Kidney (tissue), 14 donors: ENCODE results near the gene TSC22D1. TPM values are rescaled to one million over a fixed set of nuclear protein-coding genes. Genes with fewer than 3 reads are reported as not detected.

Source experiments
- DNase-seq, 5 donors: peaks; one replicate each; pipeline ENCODE4 v3.0.0-alpha.2; 2013 to 2020
- FAIRE-seq: peaks from 2 replicates; lab custom pipeline; 2012; peaks lifted over from hg19 to GRCh38; lab: Jason Lieb, UNC
- H3K27ac ChIP-seq, 2 donors: one replicate each; pipeline ENCODE4 v1.7.0; 2013; ENCODE audit warnings: low read depth in 2 of 2, low read length in 2 of 2, inconsistent platforms in 1 of 2
- H3K27me3 ChIP-seq: one replicate; pipeline ENCODE4 v1.7.1; 2013; ENCODE audit warnings: low read length, inconsistent platforms; ENCODE audit not compliant: control insufficient read depth, insufficient read depth
- H3K36me3 ChIP-seq, 3 donors: one replicate each; pipeline versions ENCODE4 v1.7.0 to v1.7.1; 2013; ENCODE audit warnings: low read length in 3 of 3, control low read depth in 1 of 3, inconsistent platforms in 1 of 3; ENCODE audit not compliant: insufficient read depth in 3 of 3, control insufficient read depth in 2 of 3
- H3K4me1 ChIP-seq, 3 donors: one replicate each; pipeline versions ENCODE4 v1.7.0 to v1.7.1; 2013; ENCODE audit warnings: low read length in 3 of 3, inconsistent platforms in 1 of 3, low read depth in 1 of 3; ENCODE audit not compliant: control insufficient read depth in 2 of 3, insufficient read depth in 2 of 3
- H3K4me3 ChIP-seq, 3 donors: one replicate each; pipeline versions ENCODE4 v1.7.0 to v1.8.1; 2013; ENCODE audit warnings: low read length in 3 of 3, control low read depth in 1 of 3, inconsistent platforms in 1 of 3
- H3K9ac ChIP-seq, 3 donors: one replicate each; pipeline versions ENCODE4 v1.7.0 to v1.7.1; 2013; ENCODE audit warnings: low read length in 3 of 3, control low read depth in 1 of 3, inconsistent platforms in 1 of 3
- H3K9me3 ChIP-seq, 3 donors: one replicate each; pipeline versions ENCODE4 v1.7.0 to v1.7.1; 2013; ENCODE audit warnings: low read length in 3 of 3, control low read depth in 1 of 3, inconsistent platforms in 1 of 3; ENCODE audit not compliant: control insufficient read depth in 2 of 3, insufficient read depth in 1 of 3
- CTCF ChIP-seq: IDR thresholded peaks from 3 replicates; pipeline ENCODE4 v1.5.1; 2012; ENCODE audit warnings: mild to moderate bottlenecking, moderate library complexity, borderline replicate concordance; ENCODE audit not compliant: insufficient read depth; ENCODE audit errors: extremely low read depth
- intact Hi-C: fragments of 100-400 bp; cut with DNase I; formaldehyde crosslinking; loops from one replicate; pipeline ENCODE4 v1.11.1; 2022
- polyA plus RNA-seq: library from polyadenylated mRNA; stranded (reverse); fragments of 350-450 nt; fragmentation: Illumina TruSeq; extraction: RNeasy Lipid Tissue Mini Kit (QIAGEN cat#74804); gene quantifications from one replicate; pipeline ENCODE4 v1.2.3, GENCODE V29; 2014; ENCODE audit warnings: low read depth, low replicate concordance; ENCODE audit not compliant: insufficient read depth
- total RNA-seq: library from RNA; stranded (reverse); fragmentation: NEBNext Ultra II Directional; extraction: Animal tissue kit (Norgen Biotek cat#: 25700); gene quantifications from one replicate; pipeline ENCODE4 v1.2.1, GENCODE V29; 2021
- donor health status: control.
- donor health status: control.
- donor health status: control.
- donor health status: control.
- donor health status: control.
- donor health status: DM: yes; HTN: yes; CAD: no.
- donor health status: Normal renal cell carcinoma (clear cell type).

TSC22D1 gene
- total and polyA plus RNA-seq, 2 donors from 2014 or later: 163 to 349 TPM

- TF ChIP-seq CTCF: no peak
- DNase-seq (no peak), FAIRE-seq (no peak)
- no peak overlapping the region for H3K27ac ChIP-seq
- no peaks in the 10 kb centered on the region for H3K27me3 ChIP-seq
- H3K36me3 ChIP-seq: no peaks in the 10 kb centered on the region
- intact Hi-C loops: no loop called here
- H3K9ac ChIP-seq: no peak overlapping the region
- H3K4me3 ChIP-seq: no peak overlapping the region
- no peaks in the 10 kb centered on the region for H3K9me3 ChIP-seq
- peaks cover 0 to 2% (median 0%) of the 10 kb centered on the region in 3 donors for H3K4me1 ChIP-seq
Observed at GRCh38 chr13:44425041-44425814, 150.9 kb downstream of the TSC22D1 start.

DNA sequence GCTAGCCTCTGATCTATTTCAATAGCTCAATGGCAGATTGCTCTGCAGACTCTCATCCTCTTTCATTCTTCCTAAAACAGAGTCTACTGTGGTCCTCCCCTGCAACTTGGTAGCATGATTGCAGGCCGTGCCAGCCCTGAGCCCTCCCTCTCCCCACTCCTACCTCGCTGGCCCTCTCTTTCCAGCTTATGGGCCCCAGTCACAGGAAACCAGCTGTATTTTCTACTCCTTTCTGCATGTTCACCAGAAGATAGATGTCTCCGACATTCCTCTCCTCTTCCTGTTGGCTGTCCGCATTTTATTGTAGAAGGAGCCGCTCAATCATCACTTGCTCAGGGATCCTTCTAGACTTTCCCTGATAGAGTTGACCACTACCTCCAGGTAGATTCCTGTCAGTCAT is 152.3 kb downstream of the TSC22D1 start:
- H3K27me3 ChIP-seq: no peaks in the 10 kb centered on the region
- H3K4me1 ChIP-seq: peaks cover 0 to 2% (median 0%) of the 10 kb centered on the region in 3 donors
- H3K27ac ChIP-seq: no peak overlapping the region
- no peak for TF ChIP-seq CTCF
- DNase-seq (no peak), FAIRE-seq (no peak)
- H3K36me3 ChIP-seq: no peaks in the 10 kb centered on the region
- H3K9me3 ChIP-seq: no peaks in the 10 kb centered on the region
- intact Hi-C loops: no loop called here
- no peak overlapping the region for H3K4me3 ChIP-seq
- no peak overlapping the region for H3K9ac ChIP-seq

GRCh38 chr13:44422755-44423643 is 153.1 kb downstream of the TSC22D1 start:
- peaks cover 0 to 2% (median 0%) of the 10 kb centered on the region in 3 donors for H3K4me1 ChIP-seq
- no peaks in the 10 kb centered on the region for H3K27me3 ChIP-seq
- H3K36me3 ChIP-seq: no peaks in the 10 kb centered on the region
- no peak overlapping the region for H3K9ac ChIP-seq
- no peak overlapping the region for H3K27ac ChIP-seq
- DNase-seq (peak in 4 of 5 donors; percentile 35 to 69 (median 56)), FAIRE-seq (no peak)
- TF ChIP-seq CTCF: no peak
- no peak overlapping the region for H3K4me3 ChIP-seq
- intact Hi-C loops: no loop called here
- H3K9me3 ChIP-seq: no peaks in the 10 kb centered on the region
